SK-MEL-5 (cell line): ENCODE data around the gene TXNDC15. TPM values are rescaled to one million over a fixed set of nuclear protein-coding genes. Genes with fewer than 3 reads are reported as not detected.
"Not testable (repeated sequence)": the region's sequence is repeated elsewhere in the genome, so short reads cannot be mapped to it uniquely, and the experiment has no call there.

Experiments used
- DNase-seq: peaks from one replicate; pipeline ENCODE4 v3.0.0-alpha.2; 2016; ENCODE audit warnings: low read depth, low spot score
- in situ Hi-C: cut with HindIII; loops from 2 replicates; pipeline ENCODE4 v1.10.0; 2016; ENCODE audit warnings: low sequenced_read_pairs, high pct_unique_total_duplicates, low pct_unique_long_range_greater_than_20kb
- total RNA-seq: library from RNA; depleted of rRNA; stranded (reverse); fragments of >200 nt; shearing (Covaris generic); gene quantifications from 2 replicates; pipeline ENCODE4 v1.2.3, GENCODE V29; 2014

Gene TXNDC15
- total RNA-seq, 1 experiment from 2014 or later = 94.9 TPM

DNA sequence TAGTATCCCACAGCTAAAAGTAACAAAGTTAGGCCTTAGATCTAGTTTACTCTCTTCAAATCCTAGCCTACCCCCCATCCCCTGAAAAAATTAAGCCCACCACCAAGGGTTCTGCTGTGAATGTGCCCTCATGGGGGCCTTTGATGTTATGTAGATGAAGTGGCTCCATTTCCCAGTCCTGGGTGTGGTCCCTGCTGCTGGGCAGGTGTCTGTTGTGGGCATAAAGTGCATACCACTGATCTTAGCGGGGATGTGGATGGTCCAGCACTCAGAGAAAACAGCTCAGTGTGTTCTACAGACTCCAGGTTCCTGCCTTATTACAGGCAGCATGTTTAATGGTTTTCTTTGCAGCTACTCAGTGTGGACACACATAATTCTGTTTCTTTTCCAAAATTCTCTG lies 32.6 kb downstream of the TXNDC15 start:
- in situ Hi-C loops = no loop called here
- DNase-seq = no peak

DNA sequence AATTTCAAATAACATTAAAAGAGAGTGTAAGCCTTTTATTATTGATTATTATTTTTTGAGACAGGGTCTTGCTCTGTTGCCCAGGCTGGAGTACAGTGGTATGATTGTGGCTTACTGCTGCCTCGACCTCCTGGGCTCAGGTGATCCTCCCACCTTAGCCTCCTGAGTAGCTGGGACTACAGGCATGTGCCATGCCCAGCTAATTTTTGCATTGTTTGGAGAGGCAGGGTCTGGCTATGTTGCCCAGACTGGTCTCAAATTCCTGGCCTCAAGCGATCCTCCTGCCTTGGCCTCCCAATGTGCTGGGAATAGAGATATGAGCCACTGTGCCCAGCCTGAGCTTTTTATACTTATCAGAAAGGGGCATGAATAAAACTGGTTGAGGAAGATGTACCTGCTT lies 36.6 kb downstream of the TXNDC15 start:
- in situ Hi-C loops, DNase-seq: not testable (repeated sequence)

DNA sequence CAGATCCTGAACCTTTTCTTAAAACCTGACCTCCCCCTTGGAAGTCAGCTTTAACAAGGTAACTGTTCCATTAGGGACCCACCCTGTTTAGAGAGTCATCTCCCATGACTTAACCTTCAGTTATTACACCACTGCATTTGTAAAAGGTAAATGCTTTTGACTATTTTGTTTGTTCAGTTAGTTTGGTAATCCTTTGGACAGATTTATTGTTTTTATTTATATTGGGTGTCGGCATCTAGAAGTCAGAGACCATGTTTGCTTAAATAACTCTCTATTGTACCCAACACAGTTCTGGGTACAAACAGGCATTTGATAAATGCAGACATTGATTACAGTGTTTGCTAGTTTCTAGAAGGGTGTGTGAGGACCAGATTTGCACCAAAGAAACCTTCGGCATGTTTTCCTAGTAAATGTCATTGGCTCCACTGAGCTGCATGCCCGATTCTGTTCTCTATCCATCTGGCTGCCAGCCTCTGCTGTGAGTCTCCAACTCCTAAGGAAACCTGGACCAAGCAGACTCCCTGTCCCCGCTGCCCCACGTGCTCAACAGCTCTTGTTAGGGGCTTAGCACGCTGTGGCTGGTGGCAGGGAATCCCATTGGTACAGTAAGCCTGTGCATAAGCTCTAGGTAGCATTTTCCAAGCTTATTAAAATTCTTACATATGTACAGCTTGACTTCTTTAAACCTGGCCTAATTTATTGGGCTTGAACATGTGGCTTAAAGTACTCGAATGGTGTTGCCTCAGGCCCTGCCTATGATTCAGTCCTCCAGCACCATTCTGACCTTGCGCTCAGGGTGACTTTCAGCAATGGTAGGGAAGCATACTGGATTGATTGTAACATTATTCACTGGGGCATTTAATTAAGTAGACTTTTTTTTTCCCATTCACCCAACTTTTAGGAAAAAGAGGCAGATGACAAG lies 37.4 kb downstream of the TXNDC15 start:
- DNase-seq = no peak
- in situ Hi-C loops = no loop called here

DNA sequence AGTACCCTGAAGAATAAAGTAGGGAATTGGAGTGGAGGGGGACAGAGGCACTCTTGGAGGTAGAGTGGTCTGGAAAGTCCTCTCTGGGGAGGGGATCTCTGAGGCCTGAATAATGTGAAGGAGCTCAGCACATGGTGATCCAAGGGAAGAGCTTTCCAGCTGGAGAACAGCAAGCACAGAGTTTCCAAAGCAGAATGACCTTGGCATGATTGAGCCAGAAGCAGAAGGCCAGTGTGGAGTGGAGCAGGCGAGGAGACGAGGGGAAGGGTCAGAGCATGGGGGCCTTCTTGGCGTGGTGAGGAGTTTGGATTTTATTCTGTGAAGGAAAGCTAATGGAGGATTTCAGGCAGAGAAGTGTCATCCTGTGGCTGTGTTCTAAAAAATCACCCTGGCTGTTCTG lies 39.1 kb downstream of the TXNDC15 start:
- in situ Hi-C loops = no loop called here
- DNase-seq = no peak

DNA sequence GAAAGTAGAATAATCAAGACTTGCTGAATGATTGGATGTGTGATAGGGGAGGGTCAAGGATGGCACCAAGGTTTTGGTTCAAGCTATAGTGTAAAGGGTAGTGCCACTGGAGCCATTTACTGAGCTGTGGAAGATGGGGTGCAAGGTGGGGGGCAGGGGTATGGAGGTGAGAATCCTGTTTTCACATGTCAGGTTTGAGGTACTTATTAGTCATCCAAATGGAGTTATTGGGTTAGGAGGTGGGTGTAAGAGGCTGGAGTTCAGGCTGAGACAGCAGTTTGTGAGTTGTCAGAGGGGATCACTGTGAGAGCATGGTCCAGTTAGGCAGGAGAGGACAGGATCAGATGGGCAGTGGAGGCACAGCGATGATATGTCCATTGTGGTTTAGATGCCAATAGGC lies 39.6 kb downstream of the TXNDC15 start:
- in situ Hi-C loops = no loop called here

DNA sequence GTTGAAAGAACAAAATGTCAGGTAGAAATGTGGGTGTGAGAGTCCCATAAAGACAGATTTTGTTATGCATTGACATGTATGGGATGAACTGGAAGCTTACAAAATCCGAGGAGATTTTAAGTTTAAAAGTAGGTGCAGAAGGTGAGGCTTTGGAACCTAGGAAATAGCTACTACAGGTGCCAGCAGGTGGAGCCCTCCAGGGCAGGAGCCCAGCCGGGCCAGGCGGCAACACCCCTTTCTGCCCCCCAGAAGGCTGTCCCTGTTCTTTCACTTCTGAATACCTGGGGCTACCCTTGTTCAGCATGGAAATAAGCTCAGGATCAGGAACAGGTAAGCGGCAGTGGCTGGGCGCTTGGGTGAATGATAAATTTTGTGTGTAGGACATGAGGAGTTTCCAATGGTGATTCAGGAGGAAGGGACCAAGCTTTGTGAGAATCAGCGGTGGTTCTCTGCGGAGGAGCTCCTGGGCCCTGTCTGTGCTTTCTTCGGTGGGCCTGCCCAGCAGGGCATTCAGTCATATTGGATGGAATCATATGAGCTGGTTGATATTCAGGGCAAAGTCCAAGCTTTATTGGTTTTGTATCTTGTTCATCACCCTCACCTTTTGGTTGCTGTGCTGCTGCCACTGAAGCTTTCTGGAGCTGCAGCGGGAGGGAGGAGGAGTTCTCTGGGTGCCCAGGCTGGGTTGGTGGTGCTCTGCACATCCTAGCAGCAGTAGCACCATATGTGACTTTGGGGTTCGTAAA lies 43.1 kb downstream of the TXNDC15 start:
- in situ Hi-C loops = no loop called here
- no peak for DNase-seq

More for the DNA sequence above, 39.6 kb downstream of the TXNDC15 start:
- no peak for DNase-seq

DNA sequence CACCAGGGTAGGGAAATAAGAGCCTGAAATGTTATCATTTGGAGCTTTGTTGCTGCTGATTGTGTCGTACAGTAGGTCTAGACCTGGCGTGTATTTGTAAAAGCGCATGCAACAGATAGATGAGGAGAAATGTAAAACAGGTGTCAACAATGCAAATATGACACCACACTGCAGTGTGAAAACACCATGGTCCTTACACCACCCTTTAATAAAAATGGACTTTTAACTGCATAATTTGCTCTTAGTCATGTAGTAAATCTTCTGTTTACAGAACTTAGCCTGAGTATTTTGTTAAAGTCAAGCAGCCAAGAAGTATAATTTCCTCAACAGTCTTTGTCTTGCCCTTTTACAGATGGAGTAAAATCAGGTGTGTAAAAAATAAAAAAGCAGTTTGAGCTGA lies 44.7 kb downstream of the TXNDC15 start:
- no peak for DNase-seq
- in situ Hi-C loops = no loop called here

DNA sequence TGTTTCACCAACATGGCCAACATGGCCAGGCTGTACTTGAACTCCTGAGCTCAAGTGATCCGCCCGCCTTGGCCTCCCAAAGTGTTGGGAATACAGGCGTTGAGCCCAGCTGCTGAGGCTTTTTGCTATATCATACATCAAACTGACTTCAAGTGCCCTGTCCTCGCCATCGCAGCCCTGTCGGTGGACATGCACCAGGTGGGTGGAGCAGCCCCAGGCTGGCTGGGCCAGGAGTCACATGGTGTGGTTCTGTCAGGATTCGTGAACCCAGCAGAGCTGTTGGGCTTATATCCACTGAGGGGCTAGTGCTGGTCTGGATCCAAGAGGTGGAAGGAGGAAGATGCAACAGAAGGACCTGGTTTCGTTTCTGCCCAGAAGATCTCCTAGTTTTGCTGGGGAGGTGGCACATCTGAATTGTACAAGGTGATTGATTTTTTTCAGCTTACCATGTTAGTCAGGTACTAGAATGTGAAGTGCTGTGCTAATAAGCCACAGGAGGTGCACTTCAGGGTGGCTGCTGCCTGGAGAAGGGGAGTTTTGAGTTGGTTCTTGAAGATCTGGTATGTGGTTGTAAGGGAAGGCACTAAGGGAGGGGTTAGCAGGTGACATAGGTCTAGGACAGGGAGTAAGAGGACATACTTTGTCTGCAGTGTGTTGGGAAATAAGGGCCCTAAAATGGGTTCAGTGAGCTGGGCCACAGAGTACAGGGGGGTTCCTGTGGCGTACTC lies 46.8 kb downstream of the TXNDC15 start:
- in situ Hi-C loops = no loop called here
- no peak for DNase-seq

DNA sequence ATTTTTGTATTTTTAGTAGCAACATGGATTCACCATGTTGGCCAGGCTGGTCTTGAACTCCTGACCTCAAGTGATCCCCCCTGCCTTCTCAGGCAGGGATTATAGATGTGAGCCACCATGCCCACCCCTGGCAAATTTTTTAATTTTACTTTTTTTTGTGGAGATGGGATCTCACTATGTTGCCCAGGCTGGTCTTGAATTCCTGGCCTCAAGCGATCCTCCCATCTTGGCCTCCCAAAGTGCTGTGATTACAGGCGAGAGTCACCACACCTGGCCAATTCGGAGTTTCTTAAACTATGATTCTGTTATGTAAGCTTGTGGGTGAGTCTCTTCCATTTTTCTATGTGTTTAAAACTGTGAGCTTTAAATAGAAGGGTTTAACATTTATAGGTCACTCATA lies 58.3 kb downstream of the TXNDC15 start:
- in situ Hi-C loops = no loop called here
- no peak for DNase-seq

DNA sequence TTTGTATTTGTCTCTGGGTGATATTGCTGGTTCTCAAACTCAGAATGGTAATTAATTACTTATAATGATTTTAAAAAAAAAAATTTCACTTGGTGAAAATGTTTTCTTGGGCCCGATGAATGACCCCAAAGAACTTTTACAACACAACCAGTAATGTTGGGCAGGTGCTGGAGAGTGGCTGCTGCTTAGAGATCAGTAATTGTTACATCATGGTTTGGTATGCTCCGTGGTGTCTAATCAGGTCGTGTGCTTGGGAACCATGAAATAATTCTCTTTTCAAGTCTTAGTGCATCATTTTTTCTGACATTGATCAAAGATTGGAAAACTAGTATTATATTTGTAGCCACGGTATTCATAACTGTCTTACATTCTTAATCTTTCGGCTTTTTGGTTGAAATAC lies 60.0 kb downstream of the TXNDC15 start:
- in situ Hi-C loops = no loop called here
- no peak for DNase-seq

DNA sequence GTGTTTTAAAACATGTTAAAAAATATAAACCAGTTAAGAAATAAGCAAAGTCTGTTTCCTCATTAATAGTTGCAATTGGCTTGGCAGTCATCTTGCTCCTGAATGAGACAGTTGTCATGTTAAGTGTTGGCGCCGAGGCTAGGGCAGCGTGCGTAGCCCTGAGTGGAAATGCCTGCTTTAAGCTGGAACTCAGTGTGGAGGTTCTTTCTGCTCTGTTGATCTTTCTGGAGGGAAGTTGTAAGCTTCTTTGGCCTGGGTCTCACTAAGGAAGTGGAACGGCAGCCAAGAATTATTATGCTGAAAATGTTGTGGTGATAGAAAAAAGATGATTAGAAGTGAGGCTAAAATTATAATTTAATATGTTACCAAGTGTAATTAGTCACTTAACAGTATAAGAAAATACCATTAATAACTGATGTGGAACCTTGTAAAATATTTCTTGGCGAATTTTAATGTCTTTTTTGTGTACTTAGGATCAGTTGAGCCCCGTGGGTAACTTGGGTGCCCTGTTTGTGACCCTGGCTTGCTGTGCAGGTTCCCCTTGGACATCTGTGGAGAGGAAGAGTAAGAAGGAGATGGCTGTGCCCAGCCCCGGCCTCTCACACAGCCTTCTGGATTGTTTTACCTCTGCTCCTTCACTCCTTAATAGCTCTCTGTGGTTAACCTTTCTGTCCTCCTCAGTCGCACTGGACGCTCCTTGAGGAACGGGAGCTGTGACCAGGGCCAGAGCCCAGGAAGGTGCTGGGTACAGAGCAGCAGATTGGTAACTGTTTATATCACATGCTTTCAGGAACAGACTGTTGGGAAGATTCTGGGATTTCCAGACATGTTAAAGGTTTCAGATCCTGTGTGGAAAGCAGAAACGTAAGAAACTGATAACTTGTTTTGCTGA lies 61.8 kb downstream of the TXNDC15 start:
- DNase-seq = no peak
- in situ Hi-C loops = no loop called here

DNA sequence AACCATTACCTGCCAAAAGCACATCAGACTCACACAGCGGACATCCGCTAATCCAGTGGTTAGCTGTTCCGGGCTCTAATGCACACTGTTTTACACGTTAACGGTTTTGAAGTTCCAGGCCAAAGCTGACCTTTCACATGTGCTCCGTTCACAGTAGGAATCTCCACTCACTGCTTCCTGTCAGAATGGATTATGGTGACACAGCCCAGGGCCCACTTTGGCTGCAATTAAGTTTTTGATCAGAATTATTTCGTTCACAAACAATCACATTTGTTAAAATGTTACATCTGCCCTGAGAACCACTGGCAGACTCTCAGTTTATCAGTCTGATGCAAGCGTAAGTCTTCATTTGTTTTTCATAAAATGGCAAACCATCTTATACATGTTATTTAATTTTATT lies 63.4 kb downstream of the TXNDC15 start:
- in situ Hi-C loops = no loop called here
- no peak for DNase-seq

DNA sequence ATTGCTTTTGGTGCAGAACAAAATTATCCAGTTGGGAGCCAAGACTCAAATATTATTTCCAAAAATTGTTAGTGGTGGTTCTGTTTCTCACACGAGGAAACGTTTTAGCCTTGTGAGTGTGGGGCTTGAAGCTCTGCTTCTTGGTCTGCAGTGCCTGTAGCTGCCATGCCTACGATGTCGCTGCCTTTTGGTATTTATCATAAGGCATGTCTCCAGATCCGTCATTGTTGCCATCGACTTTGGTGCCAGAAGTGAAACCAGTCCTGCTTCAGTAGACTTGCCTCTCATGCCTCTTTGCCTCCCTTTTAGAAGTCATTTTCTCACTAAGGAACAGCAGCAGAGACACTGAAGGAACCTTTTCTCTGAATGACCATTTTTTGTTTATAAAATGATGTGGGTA lies 63.9 kb downstream of the TXNDC15 start:
- in situ Hi-C loops = no loop called here
- DNase-seq = no peak

DNA sequence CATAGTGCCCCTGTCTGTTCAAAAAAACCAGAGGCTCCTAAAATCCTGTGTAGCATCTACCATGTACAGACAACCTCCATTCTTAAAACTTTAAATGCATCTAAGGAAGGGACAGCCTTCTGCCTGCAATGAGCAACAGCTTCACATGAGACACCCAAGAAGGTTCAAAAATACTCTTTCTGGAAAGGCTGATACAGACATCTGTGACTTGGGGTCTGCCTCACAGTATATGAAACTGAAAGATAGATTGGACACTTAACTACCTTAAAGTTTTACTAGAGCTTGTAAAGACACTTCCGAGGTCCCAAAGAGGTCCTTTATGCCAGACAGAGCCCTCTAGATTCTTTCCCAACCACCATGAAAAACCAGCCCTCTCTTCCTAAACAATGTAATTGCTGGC lies 65.3 kb downstream of the TXNDC15 start:
- no peak for DNase-seq
- in situ Hi-C loops = no loop called here

DNA sequence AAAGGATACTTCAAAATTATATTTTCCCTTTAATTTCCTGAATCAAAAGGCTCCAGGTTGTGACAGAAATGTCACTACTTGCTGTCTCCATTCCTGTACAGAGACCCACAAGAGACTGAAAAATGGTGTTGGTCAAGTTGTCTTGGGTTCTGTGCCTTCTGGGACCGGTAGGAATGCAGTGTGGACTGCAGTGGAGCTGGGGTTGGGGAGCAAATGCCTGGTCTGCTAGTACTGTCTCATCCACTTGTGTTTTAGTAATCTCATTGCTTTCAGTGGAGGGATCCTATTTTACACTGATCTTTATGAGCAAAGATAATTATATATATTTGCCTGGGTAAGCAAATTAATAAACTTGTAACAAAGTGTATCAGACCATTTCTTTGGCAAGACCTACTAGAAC lies 69.4 kb downstream of the TXNDC15 start:
- DNase-seq = no peak
- in situ Hi-C loops = no loop called here

DNA sequence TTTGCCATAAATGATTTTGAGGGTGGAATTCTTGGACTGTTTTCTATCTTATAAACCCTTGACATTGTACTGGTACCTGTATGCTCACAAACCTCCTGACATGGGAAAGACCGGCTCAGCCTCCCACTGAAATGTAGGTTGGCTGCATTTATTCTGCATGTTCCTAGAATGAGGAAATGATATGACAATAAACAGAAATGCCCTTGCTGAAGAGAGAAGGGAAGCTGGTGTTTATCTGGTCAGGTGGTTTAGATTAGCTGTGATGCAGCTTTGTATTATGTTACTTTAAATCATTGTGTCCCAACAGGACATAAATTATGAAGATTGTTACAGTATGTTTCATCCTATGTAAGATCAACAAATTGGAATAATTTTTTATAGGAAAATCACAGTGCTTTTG lies 70.5 kb downstream of the TXNDC15 start:
- no peak for DNase-seq
- in situ Hi-C loops = no loop called here

DNA sequence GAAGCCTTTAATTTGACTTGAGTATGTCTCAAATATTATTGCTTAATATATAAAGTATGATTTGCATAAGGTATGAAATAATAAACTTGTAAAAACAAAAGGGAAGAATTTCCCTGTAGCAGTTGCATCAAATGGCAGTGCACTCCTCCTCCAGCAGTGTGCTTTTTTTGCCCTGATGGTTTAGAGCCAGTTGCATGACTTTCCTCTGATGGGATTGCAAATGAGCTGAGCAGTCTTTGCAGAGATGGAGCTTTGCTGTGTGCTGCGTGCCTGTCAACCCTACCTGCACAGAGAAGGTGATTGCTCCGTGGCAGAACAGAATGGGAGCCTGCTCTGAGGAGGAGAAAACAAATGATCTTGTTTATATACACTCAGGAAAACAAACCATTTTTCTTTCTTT lies 70.9 kb downstream of the TXNDC15 start:
- no peak for DNase-seq
- in situ Hi-C loops = no loop called here
